GM23248 (cell line): Measurements from ENCODE around the gene TMEM154. TPM values are rescaled to one million over a fixed set of nuclear protein-coding genes. Genes with fewer than 3 reads are reported as not detected.
A peak's percentile ranks its signal among the peaks of the same experiment; 100 is the strongest.

Source experiments
- DNase-seq: peaks from one replicate; pipeline ENCODE4 v3.0.0-alpha.2; 2015
- H2AFZ ChIP-seq: fragments of 200-600 bp; sonication (generic); 2 replicates; pipeline ENCODE4 v1.6.1; 2016; ENCODE audit warnings: antibody characterized with exemption
- H3F3A ChIP-seq: fragments of 200-600 bp; sonication (generic); 2 replicates; pipeline ENCODE4 v1.6.1; 2016; ENCODE audit warnings: mild to moderate bottlenecking, antibody characterized with exemption, mixed run types; ENCODE audit not compliant: insufficient read depth
- H3K27ac ChIP-seq: fragments of 200-600 bp; sonication (generic); 2 replicates; pipeline ENCODE4 v1.5.1; 2016; ENCODE audit warnings: mild to moderate bottlenecking
- H3K27me3 ChIP-seq: fragments of 200-600 bp; sonication (generic); replicated peaks from 2 replicates; pipeline ENCODE4 v1.6.1; 2016; ENCODE audit warnings: mild to moderate bottlenecking; ENCODE audit not compliant: insufficient read depth
- H3K36me3 ChIP-seq: fragments of 200-600 bp; sonication (generic); 2 replicates; pipeline ENCODE4 v1.6.1; 2016; ENCODE audit warnings: low read depth, mild to moderate bottlenecking
- H3K4me1 ChIP-seq: fragments of 200-600 bp; sonication (generic); 2 replicates; pipeline ENCODE4 v1.6.1; 2016; ENCODE audit warnings: mild to moderate bottlenecking; ENCODE audit not compliant: insufficient read depth
- H3K4me2 ChIP-seq: fragments of 200-600 bp; sonication (generic); one replicate; pipeline ENCODE4 v1.6.1; 2016; ENCODE audit warnings: mild to moderate bottlenecking; ENCODE audit not compliant: unreplicated experiment
- H3K4me3 ChIP-seq: fragments of 200-600 bp; sonication (generic); 2 replicates; pipeline ENCODE4 v1.5.1; 2016; ENCODE audit warnings: mild to moderate bottlenecking
- H3K79me2 ChIP-seq: fragments of 200-600 bp; sonication (generic); 2 replicates; pipeline ENCODE4 v1.6.1; 2016; ENCODE audit warnings: mild to moderate bottlenecking; ENCODE audit not compliant: insufficient read depth
- H3K9ac ChIP-seq: fragments of 200-600 bp; sonication (generic); 2 replicates; pipeline ENCODE4 v1.6.1; 2016; ENCODE audit warnings: mild to moderate bottlenecking
- H3K9me2 ChIP-seq: fragments of 200-600 bp; sonication (generic); 2 replicates; pipeline ENCODE4 v1.6.1; 2016; ENCODE audit warnings: mixed run types, mild to moderate bottlenecking, moderate library complexity; ENCODE audit not compliant: insufficient read depth
- H3K9me3 ChIP-seq: fragments of 200-600 bp; sonication (generic); one replicate; pipeline ENCODE4 v1.6.1; 2017; ENCODE audit warnings: low read depth
- H4K20me1 ChIP-seq: fragments of 200-600 bp; sonication (generic); 2 replicates; pipeline ENCODE4 v1.6.0; 2016; ENCODE audit not compliant: insufficient read depth
- EZH2 ChIP-seq: fragments of 200-600 bp; sonication (generic); IDR thresholded peaks from 2 replicates; pipeline ENCODE4 v1.6.1; 2018; ENCODE audit warnings: antibody characterized with exemption, mild to moderate bottlenecking; ENCODE audit not compliant: insufficient read depth, poor library complexity, severe bottlenecking
- EZH2phosphoT487 ChIP-seq: fragments of 200-600 bp; sonication (generic); IDR thresholded peaks from 2 replicates; pipeline ENCODE4 v1.6.1; 2018; ENCODE audit warnings: antibody characterized with exemption, moderate library complexity, mild to moderate bottlenecking, low read depth; ENCODE audit not compliant: insufficient read depth
- WGBS, 2 experiments: methylation state at CpG; one replicate each; pipeline ENCODE4 v1.1.6; 2015 to 2017; ENCODE audit warnings: low lambda C conversion rate in 2 of 2, low coverage in 1 of 2; ENCODE audit errors: missing lambda C conversion rate in 2 of 2; 5-methylcytosine and 5-hydroxymethylcytosine counted together
- in situ Hi-C: fragments of 300-500 bp; cut with MboI; formaldehyde crosslinking; loops from 2 replicates; pipeline ENCODE4 v1.15.0; 2020
- polyA plus RNA-seq: library from polyadenylated mRNA; unstranded; fragments of >200 nt; fragmentation: Nextera tagmentation; extraction: Ambion mirVana; gene quantifications from 2 replicates; pipeline ENCODE4 v1.2.1, GENCODE V29; 2016
- total RNA-seq: library from RNA; depleted of rRNA; stranded (reverse); fragments of >200 nt; shearing (Covaris generic); gene quantifications from 2 replicates; pipeline ENCODE4 v1.2.3, GENCODE V29; 2014

TMEM154 gene
- total and polyA plus RNA-seq, 2 experiments from 2014 or later, result 11.9 to 17.3 TPM

DNA sequence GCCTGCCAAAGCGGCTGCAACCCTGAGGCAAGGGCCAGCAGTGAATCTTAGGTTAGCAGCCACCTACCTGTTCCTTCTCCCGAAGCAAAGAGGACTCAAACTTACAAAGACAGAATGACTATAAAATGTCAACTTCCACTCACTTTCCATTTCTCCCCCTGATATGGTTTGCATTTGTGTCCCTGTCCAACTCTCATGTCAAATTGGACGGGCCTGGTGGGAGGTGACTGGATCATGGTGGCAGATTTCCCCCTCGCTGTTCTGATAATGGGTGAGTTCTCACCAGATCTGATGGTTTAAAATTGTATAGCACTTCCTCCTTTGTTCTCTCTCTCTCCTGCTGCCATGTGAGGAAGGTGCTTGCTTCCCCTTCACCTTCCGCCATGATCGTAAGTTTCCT lies 35.3 kb upstream of the TMEM154 start:
- WGBS, 2 experiments, result 90 to 93% methylated on average over 6 of the region's 6 CpGs
- Histone ChIP-seq H3F3A (no peaks in the 10 kb centered on the region), H3K9me3 (no peaks in the 10 kb centered on the region), H3K27ac (no peak overlapping the region), H3K4me3 (no peak overlapping the region), H3K9me2 (no peaks in the 10 kb centered on the region), H3K4me1 (no peaks in the 10 kb centered on the region), H3K27me3 (no peaks in the 10 kb centered on the region), H4K20me1 (no peaks in the 10 kb centered on the region), H2AFZ (no peak overlapping the region), H3K4me2 (no peak overlapping the region), H3K36me3 (no peaks in the 10 kb centered on the region), H3K9ac (no peak overlapping the region), H3K79me2 (no peaks in the 10 kb centered on the region)
- no peak for TF ChIP-seq EZH2phosphoT487
- no peak for TF ChIP-seq EZH2
- in situ Hi-C loops, result no loop called here
- no peak for DNase-seq

DNA sequence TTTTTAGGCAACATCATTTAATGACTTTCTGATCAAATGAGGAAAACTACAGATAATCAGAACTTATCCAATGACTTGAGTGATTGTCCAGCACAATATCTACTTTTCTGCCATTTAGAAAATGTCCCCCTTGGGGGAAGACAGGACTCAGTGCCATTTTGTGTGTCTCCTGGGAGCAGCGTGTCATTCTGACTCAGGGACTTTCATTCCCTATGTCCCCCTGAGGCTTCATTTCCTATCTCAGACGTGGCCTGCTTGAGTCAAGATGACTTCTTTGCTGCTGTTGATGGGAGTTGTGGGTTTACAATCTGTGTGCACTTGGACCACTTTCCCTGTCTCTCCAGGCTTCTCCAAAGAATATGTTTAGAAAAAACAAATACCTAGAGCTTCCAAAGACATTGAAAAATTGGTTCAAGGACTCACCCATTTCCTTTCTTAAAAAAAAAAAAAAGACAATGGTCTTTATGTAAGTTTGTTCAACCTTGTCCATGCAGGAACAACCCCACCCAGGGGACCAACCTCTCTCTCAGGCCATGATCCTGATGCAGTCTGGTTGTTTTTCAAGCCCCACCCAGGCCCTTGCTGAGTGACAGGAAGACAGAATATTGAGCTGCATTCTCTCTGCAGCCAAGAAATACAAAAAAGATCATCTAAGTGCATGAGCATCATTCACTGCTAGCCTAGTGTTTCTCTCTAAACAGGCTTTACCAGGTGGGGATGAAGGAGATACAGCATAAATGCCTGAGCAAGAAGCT lies 34.3 kb upstream of the TMEM154 start:
- H3K27me3 ChIP-seq, result no peaks in the 10 kb centered on the region
- H3K36me3 ChIP-seq, result no peaks in the 10 kb centered on the region
- no peak overlapping the region for H3K4me3 ChIP-seq
- no peaks in the 10 kb centered on the region for H3K9me3 ChIP-seq
- DNase-seq, result no peak
- H3K4me2 ChIP-seq, result no peak overlapping the region
- H3K27ac ChIP-seq, result no peak overlapping the region
- H3K9me2 ChIP-seq, result no peaks in the 10 kb centered on the region
- 26 to 28% methylated on average over 2 of the region's 2 CpGs for WGBS, 2 experiments
- H3K79me2 ChIP-seq, result no peaks in the 10 kb centered on the region
- H3K9ac ChIP-seq, result no peak overlapping the region
- no peaks in the 10 kb centered on the region for H4K20me1 ChIP-seq
- no peaks in the 10 kb centered on the region for H3K4me1 ChIP-seq
- in situ Hi-C loops, result no loop called here
- TF ChIP-seq EZH2 (no peak), EZH2phosphoT487 (no peak)
- no peak overlapping the region for H2AFZ ChIP-seq
- no peaks in the 10 kb centered on the region for H3F3A ChIP-seq

DNA sequence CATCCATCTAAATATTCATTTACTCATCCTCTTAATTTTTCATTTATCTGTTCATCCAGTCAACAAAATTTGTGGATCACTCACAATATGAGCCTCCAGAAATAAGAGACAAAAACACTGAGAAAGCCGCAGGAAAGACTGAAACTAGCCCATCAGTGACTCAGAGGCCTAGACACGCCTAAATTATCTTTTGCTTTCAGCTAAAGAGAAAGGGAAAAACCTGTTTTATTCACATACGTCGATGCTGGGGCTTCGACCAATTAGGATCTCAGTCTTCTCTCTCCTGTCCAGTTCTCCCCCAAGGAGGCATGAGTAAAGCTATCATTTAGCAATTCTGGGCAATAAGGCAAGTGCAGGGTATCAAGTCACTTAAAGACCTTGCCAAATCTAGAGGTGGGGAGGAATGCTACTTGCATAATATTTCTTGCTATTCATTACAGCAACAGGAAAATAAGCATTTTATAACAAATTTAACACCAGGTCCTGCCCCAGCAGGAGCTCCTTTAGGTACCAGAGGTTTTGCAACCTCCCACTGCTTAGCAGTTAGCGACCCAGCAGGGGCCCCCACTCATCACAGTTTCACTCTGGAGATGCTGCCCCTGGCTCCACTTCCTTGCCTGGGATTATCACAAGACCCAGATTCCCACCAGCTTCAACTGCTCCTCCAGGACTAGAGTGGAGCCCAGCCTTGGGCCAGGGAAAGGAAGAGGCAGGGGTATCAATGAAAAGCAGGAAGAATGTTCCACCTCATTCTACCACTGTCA lies 30.1 kb upstream of the TMEM154 start:
- peak; percentile 4 for DNase-seq
- no peak overlapping the region for H3K4me3 ChIP-seq
- H3K36me3 ChIP-seq, result no peaks in the 10 kb centered on the region
- no peaks in the 10 kb centered on the region for H3K9me2 ChIP-seq
- TF ChIP-seq EZH2 (no peak), EZH2phosphoT487 (no peak)
- H2AFZ ChIP-seq, result no peak overlapping the region
- no peaks in the 10 kb centered on the region for H4K20me1 ChIP-seq
- no peaks in the 10 kb centered on the region for H3K27me3 ChIP-seq
- no peaks in the 10 kb centered on the region for H3F3A ChIP-seq
- in situ Hi-C loops, result no loop called here
- H3K79me2 ChIP-seq, result no peaks in the 10 kb centered on the region
- WGBS, 2 experiments, result 56 to 67% methylated on average over 6 of the region's 6 CpGs
- H3K9ac ChIP-seq, result no peak overlapping the region
- H3K4me1 ChIP-seq, result no peaks in the 10 kb centered on the region
- no peak overlapping the region for H3K4me2 ChIP-seq
- H3K9me3 ChIP-seq, result no peaks in the 10 kb centered on the region
- no peak overlapping the region for H3K27ac ChIP-seq

DNA sequence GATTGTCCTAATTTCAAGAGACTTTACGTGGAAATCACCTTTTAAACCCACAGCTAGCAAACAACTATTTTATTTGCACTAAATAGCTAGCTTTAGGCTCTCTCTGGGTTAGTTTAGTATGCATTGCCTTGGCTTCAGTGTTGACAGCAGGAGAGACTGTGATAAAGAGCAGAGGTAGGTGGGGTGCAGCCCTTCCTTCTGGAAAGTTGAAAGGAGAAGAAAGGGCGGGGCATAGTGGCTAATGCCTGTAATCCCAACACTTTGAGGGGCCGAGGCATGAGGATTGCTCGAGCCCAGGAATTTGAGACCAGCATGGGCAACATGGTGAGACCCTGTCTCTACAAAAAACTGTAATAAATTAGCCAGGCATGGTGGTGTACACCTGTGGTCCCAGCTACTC lies 29.0 kb upstream of the TMEM154 start:
- Histone ChIP-seq H3K79me2 (no peaks in the 10 kb centered on the region), H3K4me2 (no peak overlapping the region), H3K36me3 (no peaks in the 10 kb centered on the region), H3K27ac (no peak overlapping the region), H4K20me1 (no peaks in the 10 kb centered on the region), H3K4me3 (no peak overlapping the region), H3F3A (no peaks in the 10 kb centered on the region), H3K9ac (no peak overlapping the region), H3K9me3 (no peaks in the 10 kb centered on the region), H3K9me2 (no peaks in the 10 kb centered on the region), H2AFZ (no peak overlapping the region), H3K4me1 (no peaks in the 10 kb centered on the region), H3K27me3 (no peaks in the 10 kb centered on the region)
- no peak for TF ChIP-seq EZH2
- no peak for TF ChIP-seq EZH2phosphoT487
- no peak for DNase-seq
- 27 to 31% methylated on average over 4 of the region's 4 CpGs for WGBS, 2 experiments
- in situ Hi-C loops, result no loop called here
